Dermis blood vessel endothelial cell (primary cell): ENCODE data around the gene SMDT1. TPM values are rescaled to one million over a fixed set of nuclear protein-coding genes. Genes with fewer than 3 reads are reported as not detected.

Source experiments
- DNase-seq: peaks from one replicate; pipeline ENCODE4 v3.0.0; 2010
- total RNA-seq: library from RNA; depleted of rRNA; stranded (reverse); fragments of >200 nt; gene quantifications from 2 replicates; pipeline ENCODE4 v1.2.3, GENCODE V29; 2014

Gene SMDT1, protein sequence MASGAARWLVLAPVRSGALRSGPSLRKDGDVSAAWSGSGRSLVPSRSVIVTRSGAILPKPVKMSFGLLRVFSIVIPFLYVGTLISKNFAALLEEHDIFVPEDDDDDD
- 3.6 and 5.4 TPM in 2 replicates for total RNA-seq

DNA sequence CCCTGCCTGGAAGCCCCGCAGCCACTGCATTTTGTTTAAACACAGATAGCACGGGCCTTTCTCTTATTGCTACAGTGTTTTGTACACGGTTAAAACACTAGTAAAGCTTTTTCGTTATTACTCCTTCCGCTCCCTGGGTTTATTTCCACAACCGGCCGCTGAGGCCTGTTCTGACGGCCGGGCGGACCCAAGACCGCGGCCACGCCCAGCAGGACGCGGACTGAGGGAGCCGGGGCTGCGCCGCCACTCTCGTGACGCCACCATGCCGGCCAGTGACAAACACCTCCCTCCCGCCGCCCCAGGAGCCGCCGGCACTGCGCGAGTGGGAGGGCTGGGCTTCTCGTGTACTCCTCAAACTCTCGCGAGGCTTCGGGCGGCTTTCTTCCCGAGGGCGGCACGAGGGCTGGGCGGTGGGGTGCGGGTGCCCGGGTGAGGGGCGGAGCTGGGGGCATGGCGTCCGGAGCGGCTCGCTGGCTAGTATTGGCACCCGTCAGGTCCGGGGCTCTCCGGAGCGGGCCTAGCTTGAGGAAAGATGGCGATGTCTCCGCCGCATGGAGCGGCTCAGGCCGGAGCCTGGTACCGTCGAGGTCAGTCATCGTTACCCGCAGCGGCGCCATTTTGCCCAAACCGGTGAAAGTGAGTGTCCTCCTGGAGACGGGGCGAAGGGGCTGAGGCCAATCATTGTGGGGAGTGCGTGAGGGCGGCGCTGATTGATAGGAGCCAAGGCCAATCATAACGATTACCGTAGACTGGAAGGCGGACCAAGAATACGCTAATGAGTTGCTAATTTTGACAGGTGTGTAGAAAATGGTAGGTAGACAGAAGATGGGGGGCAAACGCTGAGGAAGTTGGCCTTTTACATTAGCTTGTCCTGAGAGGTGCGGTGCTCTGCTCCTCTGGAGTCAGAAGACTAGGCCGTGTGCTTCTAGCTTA lies at the start of gene SMDT1:
TSS of gene SMDT1 (plus strand) at position 382 of the 933 bp plus-strand sequence. CDS start at position 451, 69 bp downstream.
- peak; percentile 99 for DNase-seq

DNA sequence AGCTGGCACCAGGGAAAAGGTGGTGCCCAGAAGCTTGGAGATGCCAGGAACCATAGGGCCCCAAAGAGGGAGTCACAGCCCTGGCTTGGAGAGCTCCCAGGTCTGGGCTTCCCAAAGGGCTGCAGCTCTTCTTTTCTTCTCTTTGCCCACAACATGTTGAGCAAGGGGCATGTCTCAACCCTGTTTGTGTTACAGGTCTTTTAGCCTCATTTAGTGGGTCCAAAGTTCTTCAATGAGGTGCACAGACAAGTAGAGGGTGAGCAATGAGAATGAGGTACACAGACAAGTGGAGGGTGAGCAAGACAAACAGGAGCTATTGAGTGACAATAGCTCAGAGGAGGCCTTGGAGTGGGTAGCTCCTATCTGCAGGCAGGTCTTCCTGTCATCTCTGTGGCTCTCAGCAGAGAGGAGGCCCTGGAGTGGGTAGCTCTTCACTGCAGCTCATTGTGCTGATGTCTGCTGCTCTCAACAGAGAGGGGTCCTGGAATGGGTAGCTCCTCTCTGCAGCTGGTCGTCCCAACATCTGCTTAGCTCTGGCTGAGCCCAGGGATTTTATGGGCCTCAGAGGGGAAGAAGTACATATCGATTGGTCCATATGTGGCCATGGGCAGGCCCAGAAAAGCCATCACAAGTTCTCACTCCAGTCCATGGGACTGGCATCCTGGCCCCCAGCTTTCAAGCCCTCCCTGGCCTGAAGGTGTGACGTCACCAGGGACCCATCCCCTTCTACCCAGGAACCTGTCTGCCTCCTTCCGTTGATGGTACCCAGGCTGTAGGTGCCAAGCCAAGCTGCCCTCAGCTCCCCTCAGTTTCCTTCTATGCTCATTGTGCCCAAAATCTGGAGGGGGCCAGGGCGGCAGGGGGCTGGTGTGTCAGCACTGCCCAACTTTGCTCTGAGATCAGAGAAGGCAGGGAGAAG lies 46.0 kb upstream of the SMDT1 start:
- DNase-seq = no peak

DNA sequence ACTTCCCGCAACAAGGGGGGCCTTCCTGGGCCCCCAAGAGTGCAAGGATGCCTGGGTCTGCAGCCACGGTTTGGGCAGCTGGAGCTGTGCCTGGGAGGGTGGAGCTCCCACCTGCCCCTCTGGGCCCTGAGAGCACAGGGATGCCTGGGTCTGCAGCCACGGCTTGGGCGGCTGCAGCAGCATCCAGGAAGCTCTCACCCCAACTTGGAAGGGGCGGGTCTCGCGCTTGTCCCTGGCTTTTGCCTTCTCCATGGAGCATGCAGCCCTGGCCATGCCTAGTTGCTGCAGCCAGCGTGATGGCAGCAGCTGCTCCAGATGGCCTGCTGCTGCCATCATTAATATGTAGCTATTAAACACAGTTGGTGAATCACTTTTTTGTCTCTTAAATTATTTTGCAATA lies 44.2 kb upstream of the SMDT1 start:
- no peak for DNase-seq

DNA sequence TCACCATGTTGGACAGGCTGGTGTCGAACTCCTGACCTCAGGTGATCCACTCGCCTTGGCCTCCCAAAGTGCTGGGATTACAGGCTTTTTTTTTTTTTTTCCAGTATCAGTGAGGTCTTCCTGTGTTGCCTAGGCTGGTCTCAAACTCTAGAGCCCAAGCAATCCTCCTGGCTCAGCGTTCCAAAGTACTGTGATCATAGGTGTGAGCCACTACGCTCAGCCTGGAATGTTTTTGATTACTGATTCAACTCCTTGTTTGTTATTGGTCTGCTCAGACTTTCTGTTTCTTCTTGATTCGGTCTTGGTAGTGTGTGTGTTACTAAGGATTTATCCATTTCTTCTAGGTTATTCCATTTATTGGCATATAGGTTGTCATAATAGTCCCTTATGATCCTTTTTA lies 40.2 kb upstream of the SMDT1 start:
- DNase-seq = no peak

DNA sequence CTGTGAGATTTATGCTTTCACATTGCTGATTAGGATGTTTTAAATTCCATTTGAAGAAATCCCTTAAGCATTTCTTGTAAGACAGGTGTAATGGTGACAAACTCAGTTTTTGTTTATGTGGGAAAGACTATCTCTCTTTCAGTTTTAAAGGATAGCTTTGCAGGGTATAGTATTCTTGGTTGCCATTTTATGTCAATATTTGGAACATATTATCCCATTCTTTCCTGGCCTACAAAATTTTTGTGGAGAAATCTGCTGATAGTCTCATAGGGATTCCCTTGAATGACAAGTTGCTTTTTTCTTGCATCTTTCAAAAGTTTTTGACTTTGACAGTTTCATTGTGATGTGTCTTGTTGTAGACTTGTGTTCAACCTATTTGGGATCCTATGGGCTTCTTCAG lies 37.7 kb upstream of the SMDT1 start:
- DNase-seq = no peak

DNA sequence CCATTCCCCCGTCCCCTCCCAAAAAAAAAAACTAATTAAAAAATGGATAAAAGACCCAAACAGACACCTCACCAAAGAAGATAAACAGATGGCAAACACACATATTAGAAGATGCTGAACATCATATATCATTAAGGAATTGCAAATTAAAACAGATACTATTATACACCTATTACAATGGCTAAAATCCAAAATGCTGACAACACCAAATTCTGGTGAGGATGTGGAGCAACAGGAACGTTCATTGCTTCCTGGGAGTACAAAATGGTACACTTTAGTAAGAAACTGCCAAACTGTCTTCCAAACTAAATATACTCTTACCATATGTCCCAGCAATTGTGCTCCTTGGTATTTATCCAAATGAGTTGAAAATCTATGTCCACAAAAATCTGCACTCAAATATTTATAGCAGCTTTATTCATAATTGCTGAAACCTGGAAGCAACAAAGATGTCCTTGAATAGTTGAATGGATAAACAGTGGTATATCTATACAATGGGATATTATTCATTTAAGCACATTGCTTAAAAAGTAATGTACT lies 28.8 kb upstream of the SMDT1 start:
- DNase-seq = no peak

DNA sequence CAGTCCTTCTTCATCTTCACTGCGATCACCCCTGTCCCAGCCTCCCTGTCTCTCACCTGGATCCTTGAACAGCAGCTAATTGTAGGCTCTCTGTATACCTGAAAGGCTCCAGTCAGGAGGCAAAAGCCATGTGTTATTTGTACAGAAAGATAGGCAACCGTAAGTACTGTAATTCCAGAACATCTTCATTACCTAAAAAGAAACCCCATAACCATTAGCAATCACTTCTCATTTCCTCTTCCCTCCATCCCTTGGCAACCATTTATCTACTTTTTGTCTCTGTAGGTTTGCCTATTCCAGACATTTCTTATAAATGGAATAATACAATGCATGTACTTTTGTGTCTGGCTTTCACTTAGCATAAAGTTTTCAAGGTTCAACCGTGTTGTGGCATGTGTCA lies 26.7 kb upstream of the SMDT1 start:
- DNase-seq = no peak

DNA sequence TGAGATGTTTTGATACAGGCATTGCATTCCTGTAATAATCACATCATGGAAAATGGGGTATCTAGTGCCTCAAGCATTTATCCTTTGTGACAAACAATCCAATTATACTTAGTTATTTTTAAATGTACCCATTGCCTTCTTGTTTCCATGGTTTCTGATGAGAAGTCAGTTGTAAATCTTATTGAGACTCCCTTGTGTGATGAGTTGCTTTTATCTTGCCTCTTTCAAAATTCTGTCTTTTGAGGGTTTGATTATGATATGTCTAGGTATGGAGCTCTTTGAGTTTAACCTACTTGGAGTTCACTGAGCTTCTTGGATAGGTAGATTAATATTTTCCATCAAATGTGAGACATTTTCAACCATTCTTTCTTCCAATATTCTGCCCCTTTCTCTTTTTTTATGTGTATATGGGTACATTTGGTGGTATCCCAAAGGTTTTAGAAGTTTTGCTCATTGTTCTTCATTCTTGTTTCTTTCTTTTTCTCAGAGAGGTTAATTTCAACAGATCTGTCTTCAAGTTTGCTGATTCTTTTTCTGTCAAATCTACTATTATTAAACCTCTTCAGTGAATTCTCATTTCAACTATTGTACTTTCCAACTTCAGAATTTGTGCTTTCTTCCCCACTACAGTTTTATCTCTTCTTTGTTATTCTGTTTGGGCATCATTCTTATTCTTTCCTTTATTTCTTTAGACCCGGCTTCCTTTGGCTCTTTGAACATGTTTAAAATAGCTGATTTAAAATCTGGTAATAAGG lies 22.6 kb upstream of the SMDT1 start:
- DNase-seq = no peak

DNA sequence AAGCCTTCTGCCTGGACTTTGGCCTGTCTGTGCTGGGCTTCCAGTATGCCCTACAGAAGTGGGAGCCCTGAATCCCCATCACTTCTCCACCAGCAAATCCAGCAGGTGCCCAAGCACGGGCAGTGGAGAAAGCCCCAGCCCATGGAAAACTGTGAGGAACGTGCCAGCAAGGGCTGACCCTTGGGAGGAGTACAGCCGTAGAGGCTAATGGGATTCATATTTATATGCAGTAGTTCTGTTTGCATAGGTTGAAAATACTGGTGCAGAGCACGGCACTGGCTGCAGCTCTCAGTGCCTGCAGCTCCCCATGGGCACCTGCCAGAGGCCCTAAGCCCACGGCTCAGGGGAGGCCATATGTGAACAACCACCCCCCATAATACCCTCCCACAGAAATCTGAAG lies 19.0 kb upstream of the SMDT1 start:
- no peak for DNase-seq

DNA sequence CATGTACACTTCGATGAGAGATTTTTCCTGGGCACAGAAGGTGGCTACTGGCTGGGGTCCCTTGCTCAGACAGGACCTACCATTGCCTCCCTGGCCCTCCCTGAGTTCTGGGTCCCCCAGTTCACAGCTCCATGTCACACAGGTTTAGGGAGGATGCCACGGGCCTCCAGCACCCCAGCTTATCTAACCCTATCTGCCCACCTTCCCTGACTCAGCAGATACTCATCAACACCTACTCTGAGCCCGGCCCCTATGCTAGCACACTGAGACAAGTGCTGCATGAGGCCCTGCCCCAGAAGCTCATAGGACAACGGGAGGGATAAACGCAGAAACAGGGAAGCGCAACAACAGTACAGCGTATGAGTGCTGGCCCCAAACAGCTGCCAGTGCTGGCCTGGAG lies 18.5 kb upstream of the SMDT1 start:
- DNase-seq = no peak

DNA sequence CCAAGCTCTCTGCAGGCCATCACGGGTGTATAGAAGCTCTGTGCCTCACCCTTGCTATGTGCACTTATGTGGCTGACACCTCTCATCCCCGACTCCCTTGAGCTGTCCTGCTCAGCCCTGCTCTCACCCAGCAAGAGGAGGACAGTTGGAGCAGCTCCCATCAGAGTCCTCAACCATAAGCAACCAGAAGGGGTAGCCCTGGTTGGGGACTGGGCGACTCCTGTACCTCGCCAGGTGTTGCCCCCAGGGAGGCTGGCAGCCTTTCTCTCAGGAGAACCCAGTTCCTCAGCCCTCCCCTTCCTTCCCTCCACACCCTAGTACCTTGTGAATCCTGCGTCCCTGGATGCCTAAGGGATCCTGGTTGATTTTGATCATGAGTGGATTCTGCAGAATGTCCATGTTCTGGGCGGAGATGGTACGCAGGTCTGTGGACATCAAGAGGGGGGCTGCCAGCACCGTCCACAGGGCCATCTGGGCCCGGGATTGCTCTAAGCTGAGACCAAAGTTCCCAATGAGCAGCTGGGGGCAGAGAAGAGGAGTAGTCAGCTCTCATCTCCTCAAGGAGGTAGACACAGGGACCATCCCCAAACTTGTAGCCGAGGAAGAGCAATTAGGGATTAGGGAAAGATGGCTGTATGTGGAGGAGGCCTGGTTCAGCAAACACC lies 16.9 kb upstream of the SMDT1 start:
- DNase-seq = no peak

DNA sequence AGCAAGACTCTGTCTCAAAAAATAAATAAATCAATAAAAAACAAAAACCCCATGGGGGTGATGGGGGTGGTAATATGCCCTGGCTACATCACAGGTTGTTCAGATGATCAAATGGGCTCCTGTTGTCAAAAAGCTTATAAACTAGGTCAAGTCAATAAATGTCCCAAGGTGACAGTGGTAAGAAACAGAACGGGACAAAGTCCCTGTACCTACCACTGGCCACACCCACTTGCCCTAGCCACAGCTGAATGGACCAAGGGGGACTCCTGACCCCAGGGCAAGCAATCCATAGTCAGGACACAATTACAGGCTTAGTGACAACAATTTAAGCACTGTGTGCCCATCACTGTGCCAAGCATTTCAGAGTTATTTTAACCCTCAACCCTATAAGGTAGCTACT lies 14.9 kb upstream of the SMDT1 start:
- no peak for DNase-seq

DNA sequence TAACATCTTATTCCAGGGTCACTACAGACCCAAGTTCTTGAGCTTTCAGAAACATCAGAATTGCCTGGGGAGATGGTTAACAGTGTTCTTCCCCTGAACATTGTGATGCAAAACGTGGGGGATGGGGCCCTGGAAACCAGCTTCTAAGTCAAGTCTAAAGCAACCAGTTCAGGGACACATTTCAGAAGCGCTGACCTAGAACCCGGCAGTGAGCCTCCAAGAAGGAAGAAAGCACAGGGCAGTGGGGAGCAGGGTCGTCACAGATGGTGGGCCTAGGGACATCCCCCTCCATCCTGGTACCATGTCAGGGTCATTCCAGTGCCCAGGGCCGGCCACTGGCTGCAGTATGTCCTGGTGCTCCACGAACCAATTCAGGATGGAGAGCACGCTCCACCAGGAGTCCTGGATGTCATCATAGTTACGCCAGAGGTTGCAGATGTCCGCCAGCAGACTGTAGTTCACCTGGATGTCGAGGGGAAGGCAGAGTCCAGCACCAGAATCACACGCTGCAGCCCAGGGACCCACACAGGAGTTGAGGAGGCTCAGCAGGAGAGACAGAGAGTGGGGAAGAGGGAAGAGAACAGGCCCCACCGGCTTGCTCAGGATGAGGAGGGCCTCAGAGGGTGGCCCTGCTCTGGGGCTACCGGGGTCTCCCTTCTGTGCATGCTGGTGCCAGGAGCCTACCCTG lies 13.9 kb upstream of the SMDT1 start:
- no peak for DNase-seq

DNA sequence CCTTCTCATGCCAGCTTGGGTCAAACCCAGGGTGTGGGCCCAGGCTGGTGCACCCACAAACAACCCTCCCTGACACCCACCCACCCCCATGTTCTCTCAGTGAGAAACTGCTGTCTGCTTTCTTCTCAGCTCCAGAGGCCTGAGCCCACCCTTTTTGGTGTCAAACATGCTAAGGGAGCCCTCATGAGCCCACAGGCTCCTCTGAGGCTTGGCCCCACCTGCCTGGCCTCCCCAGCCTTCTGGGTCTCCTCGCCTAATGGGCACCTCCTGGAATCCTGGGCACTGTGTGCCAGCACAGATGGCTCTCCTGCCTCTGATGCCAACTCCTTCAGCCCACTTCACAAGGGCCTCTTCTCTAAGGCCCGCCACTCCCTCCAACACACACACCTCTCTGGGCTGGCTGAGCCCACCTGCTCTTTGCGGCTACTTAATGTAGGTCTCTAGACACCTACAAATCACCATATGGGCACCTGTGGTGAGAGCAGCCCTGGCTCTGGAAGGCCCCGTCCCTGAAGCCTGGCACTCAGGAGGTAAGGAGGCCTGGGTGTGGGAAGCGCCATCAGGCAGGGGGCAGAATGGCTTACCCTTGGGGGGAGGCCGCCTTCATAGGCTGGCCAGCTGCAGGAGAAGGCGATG lies 13.3 kb upstream of the SMDT1 start:
- no peak for DNase-seq

DNA sequence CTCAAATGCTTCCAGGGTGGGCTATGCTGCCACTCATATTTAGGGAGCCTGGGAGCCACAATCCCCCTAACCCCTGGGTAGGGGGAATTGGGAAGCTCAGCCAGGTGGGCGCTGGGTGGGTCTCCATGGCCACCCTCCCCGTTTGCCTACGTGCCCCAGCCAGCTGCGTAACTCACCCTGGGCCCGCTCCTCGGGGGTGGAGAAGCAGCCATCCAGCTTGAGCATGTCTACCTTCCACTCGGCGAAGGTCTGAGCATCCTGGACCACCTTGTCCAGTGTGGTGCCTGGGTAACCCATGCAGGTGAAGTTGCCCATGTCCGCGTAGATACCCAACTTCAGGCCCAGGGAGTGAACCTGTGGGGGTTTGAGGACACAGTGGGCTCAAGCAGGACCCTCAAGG lies 12.6 kb upstream of the SMDT1 start:
- no peak for DNase-seq

DNA sequence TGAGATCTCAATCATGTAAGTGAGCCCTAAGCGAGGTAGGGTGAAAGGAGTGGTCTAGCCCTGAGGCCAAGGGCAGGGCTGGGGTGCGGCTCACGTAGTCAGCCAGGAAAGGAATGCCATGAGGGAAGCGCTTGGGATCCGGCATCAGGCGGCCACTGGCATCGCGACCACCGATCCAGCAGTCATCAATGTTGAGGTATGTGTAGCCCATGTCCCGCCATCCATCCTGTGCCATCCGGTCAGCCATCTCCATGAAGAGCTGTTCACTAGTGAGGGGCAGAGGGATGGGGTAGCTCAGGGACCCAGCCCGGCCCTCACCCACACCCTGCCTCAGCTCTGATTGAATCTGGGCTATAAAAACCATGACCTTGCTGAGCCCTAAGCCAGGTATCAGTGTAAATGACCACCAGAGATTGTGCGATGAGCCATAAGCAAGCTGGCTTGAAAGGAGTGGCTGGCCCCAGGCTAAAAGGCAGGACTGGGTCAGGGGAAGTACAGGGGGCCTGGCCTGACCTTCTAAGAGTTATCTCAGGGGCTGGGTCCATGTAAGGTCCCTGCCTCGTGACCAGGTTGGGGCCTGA lies 11.7 kb upstream of the SMDT1 start:
- no peak for DNase-seq

DNA sequence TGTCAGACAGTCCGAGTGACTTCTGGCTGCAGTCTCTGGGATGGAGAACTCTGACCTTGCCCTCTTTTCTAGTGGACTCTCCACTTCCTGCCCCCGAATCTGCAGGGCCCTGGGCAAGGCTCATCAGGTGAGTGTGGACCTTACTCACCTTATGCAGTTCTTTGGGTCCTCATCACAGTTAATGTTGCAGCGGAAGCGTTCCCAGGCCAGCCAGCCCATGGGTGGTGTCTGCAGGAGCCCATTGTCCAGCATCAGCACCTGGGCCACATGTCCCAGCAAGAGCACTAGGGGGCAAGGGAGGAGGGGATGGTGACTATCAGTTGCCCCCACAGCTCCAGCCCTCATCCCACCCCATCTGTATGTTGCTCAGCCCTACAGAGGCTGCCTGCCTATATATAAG lies 11.2 kb upstream of the SMDT1 start:
- DNase-seq = no peak

DNA sequence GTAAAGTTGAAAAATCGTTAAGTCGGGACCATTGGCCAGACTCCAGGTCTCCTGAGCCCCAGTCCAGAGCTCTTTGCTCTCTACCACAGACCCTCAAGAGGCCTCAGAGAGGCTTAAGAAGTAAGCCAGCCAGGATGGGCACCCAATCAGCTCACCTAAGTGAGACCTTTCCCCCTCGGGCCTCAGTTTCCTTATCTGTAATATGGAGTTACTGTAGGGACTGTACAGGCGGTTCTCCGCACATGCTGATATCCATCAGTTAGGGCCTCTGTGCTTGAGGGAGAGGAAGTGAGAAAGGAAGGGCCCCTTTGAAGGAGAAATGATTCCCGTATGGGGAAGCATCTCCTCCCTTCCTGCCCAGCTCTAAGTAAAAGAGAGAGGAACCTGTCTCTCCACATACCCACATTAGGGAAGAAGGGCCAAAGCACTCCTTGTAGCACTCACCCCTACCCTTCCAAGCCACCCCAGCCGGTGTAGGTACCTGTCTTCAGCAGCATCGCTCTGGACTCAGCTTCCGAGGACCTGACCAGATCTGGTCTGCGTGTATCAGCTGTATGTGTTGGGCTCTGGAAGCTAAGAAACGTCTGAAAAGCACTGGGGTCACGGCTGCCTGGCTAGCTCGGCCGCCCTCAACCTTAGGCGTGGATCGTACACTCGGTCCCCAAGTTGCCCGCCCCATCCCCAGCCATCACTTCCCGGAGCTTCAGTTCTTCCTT lies 9.5 kb upstream of the SMDT1 start:
- no peak for DNase-seq
